HG03025 (cell line): ENCODE measurements around the gene CHPT1.

Experiments
- ATAC-seq: cut with Tn5 transposase; IDR thresholded peaks from one replicate; pipeline ENCODE4 v1.9.1; 2021; ENCODE audit warnings: mild to moderate bottlenecking, moderate library complexity; ENCODE audit not compliant: unreplicated experiment, low FRiP score

CHPT1 gene

DNA sequence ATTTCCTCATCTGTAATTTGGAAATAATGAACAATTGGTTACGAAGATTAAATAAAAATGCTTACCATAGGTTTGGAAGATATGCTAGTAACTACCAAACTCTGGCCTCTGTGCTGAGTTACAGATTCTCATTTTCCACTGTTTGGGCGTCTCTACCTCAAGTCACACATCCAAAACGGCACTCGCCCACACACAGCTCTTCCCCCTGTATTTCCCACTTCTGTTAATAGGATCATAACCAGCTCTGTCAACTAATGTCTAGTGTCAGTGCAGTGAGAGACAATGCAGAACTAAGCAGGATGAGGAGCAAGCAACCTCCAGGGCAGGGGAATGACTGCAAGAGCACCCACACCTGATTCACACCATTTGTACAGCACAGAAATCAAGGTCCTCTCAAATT lies 52.7 kb downstream of the CHPT1 start:
- ATAC-seq, result no peak

DNA sequence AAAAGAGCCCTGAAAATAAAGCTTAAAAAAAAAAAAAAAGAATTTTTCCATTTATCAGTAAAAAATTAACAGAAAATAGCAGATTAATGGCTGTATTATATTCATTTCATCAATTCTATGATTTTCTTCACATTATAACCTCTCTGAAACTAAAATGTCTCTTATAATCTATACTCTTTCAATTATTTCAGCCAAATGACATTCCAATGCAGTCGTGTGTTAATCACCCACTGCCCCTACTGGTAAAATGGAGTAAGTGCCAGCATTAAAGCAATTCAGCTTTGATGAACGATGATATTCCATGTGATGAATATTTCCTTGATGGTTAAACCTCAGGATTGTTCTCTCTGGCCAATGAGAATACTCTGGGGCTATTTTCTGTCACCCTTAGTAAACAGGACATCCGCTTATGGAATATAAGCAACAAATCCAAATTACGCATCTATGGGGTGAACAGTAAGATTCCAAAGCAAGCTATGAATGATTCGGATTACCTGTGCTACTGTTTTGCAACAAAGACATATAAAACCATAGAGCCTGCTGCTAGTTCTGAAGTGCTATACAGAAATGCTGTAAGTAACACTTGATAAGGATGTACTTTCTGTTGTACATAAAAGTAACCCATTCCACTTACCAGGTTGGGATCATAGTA lies 62.1 kb downstream of the CHPT1 start:
- no peak for ATAC-seq

DNA sequence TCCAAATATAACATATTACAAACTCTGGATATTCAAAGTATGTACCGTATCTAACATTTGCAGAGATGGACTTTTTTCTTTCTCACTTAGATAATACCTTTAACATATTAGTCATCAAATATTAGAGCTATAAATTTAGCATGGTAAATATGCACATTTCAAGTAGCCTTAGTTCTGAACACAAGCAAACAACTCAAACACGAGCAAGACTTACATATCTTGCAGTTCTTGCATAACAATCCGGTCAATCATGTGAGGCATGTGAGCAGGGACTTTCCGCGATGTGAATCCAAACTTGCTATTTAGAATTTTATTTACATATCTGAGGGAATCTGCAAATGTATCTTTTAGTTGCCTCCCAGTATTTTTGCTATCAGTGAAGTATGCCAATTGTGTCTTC lies 63.9 kb downstream of the CHPT1 start:
- ATAC-seq, result no peak

DNA sequence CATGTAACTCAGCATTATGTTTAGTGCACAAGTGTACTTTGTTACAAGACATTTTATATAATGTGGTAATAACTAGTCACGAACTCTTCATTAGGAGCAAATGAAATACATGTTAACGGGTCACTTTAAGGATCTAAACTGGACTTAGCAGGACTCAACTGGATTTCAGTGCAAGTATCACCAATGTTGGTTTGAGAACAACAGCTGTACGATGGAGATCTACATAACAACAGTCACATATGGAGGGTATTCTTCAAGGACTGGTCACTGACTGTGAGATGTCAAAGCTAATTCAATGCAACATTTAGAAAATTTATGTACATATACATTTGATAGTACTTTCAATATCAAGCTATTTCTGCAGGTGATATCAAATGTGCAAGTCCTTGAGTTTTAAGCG lies 64.3 kb downstream of the CHPT1 start:
- no peak for ATAC-seq

DNA sequence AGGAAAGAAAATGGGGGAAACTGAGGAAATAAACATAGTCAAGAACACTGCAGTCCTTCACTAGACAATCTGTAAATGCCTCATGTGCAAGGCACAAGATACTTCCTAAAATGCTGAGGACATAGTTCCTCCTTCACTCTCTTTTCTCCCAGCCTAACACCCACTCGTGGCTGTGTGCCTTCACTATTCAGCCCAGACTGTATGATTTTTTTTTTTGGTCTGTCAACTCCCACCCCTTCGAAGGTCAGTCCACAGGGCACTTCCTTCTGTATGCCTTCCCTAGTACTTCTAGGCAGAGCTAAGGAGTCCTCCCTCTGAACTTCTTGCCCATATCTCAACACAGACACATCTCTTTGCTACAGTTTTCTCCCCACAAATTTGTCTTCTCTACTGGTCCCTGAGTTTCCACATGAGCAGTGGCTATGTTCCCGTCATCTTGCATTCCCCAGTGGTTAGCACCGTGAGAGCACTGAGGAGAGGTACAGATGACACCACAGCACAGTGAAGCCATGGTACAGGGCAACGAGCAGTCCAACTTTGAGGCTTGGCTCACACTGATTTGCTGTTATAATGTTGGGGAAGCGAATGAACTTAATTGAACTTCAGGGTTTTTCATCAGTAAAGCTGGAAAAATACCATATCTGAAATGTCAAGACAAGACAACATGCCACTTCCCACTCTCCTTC lies 65.9 kb downstream of the CHPT1 start:
- no peak for ATAC-seq

DNA sequence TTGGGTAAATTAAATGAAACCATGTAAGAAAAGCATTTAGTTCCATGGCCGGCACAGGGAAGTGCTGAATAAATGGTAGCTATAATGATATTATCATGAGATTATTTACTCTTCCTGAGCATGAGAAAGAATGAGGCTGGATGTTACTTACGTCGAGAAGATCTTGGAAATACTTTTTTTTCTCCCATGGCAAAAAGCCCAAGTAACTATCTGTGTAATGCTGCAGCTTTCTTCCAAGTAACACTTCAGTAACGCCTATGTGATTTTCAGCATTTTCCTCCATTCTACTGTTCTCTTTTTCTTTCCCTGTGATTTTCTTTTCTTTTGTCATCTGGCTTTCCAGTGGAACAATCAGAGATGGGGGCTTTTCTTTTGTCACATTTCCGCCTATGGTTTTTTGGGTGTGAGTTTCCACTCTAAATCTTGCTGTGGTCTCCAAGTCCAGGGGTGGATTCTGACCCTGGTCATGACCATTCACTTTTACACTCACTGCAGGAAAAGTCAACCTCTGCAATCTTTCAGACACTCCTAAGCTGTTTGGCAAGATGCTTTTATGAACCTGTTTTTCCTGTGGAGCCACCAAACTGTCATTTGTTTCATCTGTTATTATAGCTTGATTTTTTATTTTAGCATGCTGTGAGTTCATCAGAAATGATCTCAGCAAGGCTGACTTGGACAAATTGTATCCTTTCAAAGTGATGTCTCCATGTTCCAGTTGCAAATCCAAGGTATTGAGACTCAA lies 66.8 kb downstream of the CHPT1 start:
- ATAC-seq, result no peak

DNA sequence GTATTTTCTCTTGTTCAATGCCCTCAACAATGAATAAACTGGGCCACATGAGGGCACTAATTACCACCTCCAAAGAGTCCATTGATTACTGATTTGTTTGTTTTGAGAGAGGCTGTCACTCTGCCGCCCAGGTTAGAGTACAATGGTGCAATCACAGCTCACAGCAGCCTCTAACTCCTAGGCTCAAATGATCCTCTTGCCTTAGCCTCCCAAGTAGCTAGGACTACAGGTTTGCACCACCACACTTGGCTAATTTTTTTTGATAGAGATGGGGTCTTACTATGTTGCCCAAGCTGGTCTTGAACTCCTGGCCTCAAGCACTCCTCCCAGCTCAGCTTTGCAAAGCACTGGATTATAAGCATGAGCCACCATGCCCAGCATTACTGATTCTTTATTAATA lies 70.1 kb downstream of the CHPT1 start:
- ATAC-seq, result no peak

DNA sequence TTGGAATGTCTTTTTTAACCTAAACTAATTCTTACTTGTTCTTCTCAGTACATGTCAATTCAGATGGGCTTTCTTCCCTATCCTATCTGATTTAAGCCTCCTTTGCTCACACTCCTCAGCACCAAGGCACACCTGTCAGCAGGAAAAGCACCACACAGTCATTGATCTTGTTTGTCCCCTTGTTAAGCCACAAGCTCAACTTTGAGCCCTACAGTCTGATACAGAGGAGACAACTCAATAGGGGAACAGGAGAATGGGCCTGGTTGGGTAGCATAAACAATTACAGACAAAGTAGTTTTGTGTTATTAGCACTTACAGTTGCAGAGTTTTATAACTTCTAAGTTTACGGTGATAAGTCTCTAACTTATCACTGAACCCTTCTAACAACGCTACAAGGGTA lies 71.3 kb downstream of the CHPT1 start:
- no peak for ATAC-seq

DNA sequence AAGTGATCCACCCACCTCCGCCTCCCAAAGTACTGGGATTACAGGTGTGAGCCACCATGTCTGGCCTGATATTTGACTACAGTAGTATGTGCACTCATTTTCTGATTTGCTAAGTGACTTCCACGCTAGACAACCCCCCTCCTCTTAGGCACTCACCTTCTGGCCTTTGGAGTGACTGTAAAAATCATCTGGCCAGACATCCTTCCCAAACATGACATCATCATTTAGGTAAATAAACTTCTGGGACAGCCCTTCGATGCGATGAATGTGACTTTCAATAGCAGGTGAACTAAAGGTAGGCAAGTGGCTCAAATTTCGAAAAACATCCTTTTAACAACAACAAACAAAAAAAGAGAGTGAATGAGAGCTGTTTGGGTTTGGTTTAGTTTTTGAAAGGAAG lies 72.4 kb downstream of the CHPT1 start:
- no peak for ATAC-seq

DNA sequence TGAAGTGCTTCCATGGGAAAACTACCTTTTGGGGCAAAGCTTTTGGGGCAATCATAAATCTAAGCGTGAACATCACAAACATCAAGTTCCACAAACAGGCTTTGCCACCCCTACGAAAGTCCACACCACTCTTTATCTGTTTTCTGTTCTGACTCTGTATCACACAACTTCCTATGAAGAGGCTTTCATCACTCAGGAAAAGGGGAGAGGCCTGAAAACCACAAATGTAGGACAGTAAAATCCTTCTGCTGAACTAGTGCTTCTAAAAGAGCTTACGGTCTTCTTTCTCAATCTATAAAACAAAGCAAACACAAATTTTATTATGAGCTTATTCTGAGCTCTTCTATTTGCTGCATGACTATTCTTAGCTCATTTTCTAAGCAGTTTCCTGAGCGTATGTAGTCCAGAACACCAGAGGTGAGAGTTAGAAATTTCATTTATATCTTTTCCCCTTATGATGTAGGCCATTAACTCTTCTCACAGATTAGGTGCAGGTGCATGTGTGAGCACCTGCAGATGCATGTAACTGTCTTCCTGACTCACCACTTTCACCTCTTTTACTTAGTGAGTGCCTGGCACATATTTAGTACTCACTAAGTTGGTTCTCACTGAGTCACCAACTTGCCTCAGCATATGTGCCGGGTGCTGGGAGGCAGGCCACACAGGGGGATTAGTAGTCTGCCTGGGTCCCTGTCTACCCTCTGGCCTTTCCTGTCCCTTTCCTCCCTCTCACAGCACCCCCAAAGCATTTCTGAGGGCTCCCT lies 74.8 kb downstream of the CHPT1 start:
- no peak for ATAC-seq

DNA sequence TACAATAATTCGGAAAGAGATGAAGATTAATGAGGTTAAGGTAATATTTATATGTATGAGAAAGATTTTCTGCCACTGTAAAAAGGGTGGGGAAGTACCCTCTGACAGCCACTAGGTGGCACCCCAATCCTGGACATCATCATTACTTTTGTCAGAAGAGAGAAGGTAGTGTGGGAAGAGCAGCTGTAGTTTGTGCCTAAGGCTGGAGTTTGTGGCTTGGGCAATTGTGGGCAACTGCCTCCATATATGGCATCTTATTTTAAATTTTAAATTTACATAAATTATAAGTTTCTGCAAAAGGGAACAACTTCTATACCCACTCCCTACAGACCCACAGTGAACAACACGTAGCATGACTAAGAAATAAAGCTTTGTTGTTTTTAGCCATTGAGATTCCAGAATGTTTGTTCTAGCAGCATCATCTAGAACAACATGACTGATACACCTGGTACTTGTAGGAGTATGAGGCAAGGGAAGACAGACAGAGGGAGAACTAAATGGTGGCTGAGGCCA lies 76.3 kb downstream of the CHPT1 start:
- no peak for ATAC-seq

DNA sequence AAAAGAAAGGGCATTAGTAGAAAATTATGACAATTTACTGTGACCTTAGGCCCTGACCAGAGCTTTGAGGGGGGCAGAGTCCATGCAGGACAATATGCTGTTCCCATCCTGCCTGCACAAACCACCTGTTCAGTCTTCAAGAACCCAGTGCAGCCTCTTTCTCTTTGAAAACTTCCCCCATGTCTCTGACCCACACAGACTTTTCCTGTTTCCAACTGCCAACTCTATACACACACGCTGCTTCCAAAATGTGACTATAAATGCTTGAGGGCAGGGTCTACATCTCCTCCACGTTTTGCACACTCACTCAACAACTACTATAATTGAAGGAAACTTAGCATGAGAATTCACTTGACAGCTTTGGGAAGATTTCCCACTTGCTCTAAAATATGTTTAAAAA lies 78.4 kb downstream of the CHPT1 start:
- ATAC-seq, result no peak

DNA sequence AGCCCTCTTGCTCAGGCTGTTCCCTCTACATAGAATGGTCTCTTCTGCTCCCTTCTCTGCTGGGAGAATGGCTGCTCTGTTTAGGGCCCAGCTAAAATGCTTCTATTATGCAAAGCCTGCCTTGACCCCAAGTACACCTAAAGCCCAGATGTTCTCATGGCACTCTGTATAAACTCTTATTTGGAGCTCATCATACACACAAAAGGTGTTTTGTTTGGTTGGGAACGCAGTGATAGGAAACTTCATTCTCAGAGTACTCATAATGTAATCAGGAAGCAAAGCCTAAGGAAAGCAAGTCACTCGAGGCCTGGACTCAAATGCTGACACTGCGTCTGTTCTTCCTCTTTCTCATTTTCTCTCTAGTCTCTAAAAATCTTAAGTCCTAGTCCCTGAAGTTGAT lies 80.0 kb downstream of the CHPT1 start:
- no peak for ATAC-seq

DNA sequence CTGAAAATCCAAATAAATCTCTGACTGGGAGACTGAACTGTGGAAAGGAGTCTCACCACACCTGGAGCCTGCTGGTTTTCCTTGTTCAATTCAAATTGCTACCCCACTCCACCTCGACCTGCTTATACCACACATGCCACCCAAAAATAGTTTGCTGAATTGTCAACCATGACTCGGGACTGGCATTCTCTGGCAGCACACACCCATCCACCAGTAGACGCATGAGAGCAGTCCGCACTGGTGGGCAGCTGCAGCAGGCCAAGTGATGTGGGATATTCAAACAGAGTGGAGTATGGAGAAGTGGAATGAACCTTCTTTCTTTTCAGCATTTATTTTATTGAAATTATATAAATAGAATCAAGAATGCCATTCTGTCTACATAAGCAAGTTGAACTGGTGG lies 80.5 kb downstream of the CHPT1 start:
- no peak for ATAC-seq
